GM18951 (cell line): Measurements from ENCODE around the gene SEC31B.
A peak's percentile ranks its signal among the peaks of the same experiment; 100 is the strongest.

ENCODE experiments used
- POLR2A ChIP-seq: IDR thresholded peaks from 4 replicates; pipeline ENCODE4 v1.6.1; 2011; ENCODE audit warnings: mild to moderate bottlenecking; ENCODE audit not compliant: insufficient read length, insufficient read depth; ENCODE audit errors: extremely low read depth
- in situ Hi-C: fragments of 300-500 bp; cut with MboI; formaldehyde crosslinking; loops from one replicate; pipeline ENCODE4 v1.12.0; 2022; ENCODE audit warnings: low sequenced_read_pairs, mixed read lengths, inconsistent platforms; ENCODE audit not compliant: unreplicated experiment

Gene SEC31B

DNA sequence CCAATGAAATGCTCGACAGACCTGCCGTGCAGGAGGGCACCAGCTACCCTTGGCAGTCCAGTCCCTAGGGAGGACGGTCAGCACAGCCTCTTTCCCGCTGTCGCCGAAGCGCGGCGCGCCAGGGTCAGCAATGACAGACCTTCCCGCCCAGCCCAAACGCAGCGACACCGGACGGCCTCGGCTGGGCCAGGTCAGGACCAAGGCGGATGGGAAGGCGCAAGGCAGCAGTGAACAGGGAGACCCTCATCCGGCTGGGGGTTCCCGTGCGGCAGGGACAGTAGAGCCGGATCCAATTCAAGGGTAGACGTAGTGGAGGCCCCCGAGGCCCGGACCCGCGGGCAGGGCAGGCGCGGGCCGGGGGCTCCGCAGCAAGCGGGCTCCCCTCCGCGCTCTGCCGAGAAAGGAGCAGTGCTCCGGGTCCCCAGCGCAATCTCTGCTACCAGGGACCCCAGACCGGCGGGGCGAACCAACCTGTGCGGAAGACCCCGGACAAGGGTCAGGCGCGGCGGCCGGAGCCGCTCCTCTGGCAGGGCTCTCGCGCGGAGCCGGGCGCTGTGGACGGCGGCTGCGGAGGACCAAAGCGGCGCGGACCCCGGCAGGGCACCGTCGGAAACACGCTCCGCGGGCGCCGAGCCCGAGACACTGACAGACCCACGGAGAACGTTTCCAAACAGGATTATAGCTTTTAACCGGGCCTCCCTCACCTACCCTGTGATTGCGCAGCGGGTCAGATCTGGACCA, at the start of gene SEC31B:
Gene SEC31B, minus strand, starts transcription at position 551 of the 741 bp plus-strand sequence. CDS start 2,909 bp downstream, outside the sequence.
- no peak for TF ChIP-seq POLR2A
- in situ Hi-C loops, result loop anchor here (10.0 kb wide), 2 partner anchors 75 to 175 kb away; partner anchors contain the start of gene SCD

DNA sequence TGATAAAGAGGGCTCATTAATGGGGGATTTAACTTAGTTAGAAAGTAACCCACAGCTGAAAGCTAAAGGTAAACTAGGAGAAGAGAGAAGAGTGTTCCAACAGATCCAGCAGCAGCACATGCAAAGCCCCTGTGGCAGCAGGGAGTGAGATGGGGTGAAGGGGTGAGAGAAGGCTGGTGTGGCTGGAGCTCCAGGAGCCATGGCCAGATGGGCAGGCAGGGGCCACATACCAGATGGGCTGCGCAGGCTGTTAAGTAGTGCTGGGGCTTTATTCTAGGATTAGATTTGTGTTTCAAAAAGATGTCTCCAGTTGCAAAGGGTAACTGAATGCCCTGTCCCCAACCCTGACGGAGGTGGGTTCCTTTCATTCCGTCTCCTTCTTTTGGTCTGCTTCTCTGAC, 49.3 kb upstream of the SEC31B start:
- TF ChIP-seq POLR2A, result no peak
- in situ Hi-C loops, result no loop called here

DNA sequence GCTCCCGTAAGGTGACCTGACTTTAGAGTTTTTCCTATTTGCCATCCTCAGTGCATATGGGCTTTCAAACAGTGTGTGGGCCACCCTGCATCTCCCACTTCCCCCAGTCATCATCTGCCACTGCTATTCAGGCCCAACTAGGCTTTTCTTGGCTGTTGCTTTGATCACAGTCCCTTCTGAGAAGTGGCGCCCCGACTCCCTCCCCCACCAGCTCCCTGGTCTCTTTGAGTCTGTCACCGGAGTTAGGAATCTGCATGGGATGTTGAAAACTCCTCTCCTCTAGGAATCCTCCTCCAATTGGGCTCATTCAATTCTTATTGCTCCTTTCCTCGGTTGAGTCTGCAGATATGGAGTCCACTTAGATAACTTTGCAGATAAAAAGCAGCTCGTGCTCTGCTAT, 48.2 kb upstream of the SEC31B start:
- no peak for TF ChIP-seq POLR2A
- in situ Hi-C loops, result no loop called here

GRCh38 chr10:100567249-100567648, 47.6 kb upstream of the SEC31B start:
- TF ChIP-seq POLR2A, result no peak
- in situ Hi-C loops, result no loop called here

DNA sequence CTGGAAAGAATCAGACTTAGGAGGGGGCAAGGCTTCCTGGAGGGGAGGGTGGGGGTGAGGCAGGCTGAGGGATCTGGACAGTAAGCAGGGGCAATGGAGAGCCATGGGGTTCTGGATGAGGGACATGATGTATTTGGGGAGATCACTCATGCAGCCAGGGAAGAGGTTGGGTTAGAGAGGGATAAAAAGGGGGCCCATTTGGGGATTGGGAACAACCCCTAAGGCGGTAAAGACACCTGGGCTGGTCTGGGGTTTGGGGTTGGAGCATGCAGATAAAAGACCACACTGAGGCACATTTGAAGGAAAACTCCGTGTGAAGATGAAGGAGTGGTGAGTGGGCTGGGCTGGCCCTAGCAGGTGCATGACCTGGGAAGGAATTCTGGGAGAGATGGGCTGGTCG, 46.9 kb upstream of the SEC31B start:
- in situ Hi-C loops, result no loop called here
- TF ChIP-seq POLR2A, result no peak

DNA sequence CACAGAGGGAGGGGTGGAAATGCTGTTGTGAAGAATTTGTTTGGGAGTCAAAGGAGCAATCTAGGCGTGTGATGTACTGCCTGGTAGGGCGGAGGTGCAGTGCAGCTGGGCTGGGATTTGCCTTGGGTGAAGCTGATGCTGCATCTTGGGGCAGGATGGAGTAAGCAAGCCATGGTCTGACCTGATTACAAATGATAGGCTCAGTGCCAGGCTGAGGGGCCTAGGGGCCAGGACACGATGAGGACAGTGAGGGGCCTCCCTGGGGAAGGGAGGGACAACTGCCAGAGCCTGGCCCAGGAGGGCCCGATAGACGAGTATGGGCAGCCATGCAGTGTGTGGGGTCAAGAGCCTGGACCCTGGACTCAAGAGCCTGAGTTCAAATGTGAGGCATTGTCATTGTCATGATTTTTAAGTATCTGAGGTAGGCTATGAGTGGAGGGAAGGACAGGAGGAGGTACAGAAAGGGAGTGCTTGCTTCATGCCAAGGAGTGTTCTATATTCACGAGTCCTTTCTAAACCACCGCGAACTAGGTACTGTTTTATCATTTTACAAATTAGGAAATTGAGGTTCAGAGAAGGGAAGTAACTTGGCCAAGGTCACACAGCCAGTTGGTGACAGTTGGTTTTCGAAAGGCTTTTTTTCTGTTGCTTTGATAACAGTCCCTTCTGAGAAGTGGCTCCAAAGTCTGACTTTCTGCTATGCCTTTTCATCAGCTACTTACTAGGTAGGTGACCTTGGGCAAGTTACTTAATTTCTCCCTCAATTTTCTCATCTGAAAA, 45.7 kb upstream of the SEC31B start:
- in situ Hi-C loops, result no loop called here
- TF ChIP-seq POLR2A, result no peak

DNA sequence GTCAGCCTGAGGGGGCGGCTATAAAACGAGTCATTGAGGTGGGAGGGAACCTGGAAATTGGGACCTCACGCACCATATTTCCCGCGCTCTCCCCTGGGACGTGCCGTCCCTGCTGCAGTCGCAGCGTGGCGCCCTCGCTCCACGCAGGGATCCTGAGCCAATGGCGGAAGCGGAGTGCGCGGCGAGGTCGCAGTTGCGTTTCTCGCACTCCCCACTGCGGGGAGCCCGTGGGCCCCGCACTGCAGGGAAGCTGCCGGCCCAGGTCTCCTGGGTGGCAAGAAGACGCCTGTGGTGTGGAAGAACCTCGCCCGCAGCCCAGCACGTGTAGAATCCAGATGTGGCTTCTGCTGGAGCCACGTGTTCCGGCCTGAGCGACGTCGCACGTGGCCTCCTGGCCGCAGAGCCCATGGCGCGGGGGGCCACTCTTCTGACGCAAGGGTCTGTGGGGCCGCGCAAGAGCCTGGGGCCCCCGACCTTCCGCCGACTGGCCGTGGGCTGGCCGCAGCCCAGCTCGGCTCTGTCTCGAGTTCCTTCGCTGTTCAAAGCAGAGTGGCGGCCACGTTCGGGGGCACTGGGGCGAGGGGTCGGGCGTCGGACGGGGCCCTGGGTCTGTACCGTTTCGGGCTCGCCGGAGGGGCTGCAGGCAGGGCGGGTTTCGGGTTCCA, 42.5 kb upstream of the SEC31B start:
- in situ Hi-C loops, result no loop called here
- TF ChIP-seq POLR2A, result peak; percentile 25

DNA sequence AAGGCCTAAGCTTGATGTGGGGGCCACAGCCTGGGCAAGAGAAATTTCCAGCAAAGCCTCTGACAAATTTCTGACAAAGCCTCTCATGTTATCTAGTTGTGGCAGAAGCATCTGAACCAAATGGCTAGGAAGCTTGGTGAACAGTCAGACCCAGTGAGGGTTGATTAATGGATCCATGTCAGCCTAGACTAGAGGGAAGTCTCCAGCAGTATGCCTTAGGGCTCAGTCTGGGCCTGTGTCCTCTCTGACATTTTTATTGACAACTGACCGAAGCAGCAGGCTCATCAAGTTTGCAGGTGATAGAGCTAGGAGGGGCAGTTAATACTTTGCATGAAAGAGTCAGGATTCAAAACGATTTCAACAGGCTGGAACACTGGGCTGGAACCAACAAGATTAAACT, 41.3 kb upstream of the SEC31B start:
- in situ Hi-C loops, result no loop called here

DNA sequence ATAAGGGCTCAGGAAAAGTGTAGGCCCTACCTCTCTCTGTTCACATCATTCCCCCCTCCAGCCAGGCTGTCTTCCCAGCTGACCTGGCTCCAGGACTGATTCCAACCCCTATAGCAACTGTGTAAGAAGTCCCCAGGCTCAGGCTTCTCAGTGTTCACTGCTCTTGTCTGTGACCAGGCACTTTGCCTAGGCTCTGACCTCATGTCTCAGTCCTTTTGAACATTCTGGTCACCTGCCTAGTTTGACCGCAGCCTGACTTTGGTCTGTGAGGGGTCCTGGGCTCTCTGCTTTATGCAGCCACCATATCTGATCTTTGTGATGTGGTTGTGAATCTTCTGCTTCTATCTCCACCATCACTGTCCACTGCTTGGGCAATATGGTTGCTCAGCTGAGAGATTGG, 40.6 kb upstream of the SEC31B start:
- in situ Hi-C loops, result no loop called here
- TF ChIP-seq POLR2A, result no peak

More for the DNA sequence above, 41.3 kb upstream of the SEC31B start:
- TF ChIP-seq POLR2A, result no peak

- TF ChIP-seq POLR2A, result no peak
- in situ Hi-C loops, result no loop called here
Observed at GRCh38 chr10:100554902-100555301, 35.2 kb upstream of the SEC31B start.

DNA sequence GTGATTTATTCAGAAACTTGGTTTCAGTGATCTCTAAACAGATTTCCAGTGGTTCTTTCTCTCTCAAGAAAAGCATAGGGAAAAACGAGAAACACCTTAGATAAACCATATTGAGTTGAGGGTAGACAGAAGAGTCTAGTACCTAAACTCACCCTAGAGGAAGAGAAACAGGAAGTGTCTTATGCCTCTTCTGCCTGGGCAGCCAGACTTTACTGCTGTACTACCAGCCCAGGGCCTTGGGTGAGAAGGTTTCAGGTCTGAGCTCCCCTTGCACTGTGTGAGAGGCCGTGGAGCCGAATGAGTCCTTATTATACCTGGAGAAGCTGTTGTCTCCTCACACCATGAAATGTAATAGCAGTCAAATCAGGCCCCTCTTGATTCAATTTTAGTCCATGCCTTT, 34.3 kb upstream of the SEC31B start:
- TF ChIP-seq POLR2A, result no peak
- in situ Hi-C loops, result no loop called here

DNA sequence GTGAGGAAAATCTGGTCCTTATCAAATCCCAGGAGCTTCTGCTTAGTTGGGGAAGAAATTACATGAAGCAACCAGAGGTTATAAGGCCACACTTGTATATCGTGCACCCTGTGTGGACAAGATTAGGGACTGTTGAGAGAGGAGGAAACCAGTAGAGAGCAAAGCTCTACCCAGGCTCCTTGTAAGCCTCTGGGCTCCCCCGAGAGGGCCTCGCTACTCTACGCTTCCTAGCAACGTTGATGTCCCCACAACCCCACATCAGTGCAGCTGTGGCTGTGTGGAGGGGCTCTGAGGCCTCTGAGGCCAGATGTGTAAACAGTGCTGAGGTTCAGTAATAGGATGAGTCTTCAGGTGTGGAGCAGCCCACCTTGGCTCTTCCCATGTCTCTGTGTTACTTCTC, 32.1 kb upstream of the SEC31B start:
- in situ Hi-C loops, result no loop called here
- TF ChIP-seq POLR2A, result no peak

GRCh38 chr10:100551196-100551595, 31.5 kb upstream of the SEC31B start:
- in situ Hi-C loops, result no loop called here
- TF ChIP-seq POLR2A, result no peak
